ENCODE data around the gene TNRC6A. TPM values are rescaled to one million over a fixed set of nuclear protein-coding genes. Genes with fewer than 3 reads are reported as not detected.

TNRC6A gene
- total RNA-seq, 6 donors from 2014 or later, result 35.2 to 152 (median 65.3) TPM

DNA sequence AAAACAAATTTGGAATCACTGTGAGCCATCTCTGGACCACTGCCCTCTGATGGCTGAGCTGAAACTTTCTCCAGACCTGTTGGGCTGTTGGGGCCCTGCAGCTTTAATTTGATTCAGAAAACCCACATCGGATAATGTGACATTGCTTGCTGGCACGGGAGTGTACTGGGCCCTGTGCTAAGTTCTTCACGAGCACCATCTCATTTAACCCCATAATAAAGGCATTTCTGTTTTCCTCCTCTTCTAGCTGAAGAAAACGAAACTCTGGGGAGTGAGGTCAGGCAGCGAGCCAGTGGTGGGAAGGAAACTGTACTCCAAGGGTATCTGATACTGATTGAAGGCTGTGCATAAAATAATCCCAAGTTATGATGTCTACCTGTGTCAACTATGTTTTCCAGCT, 34.5 kb upstream of the TNRC6A start:
- Histone ChIP-seq H3K27ac (no peak overlapping the region), H3K9me3 (no peaks in the 10 kb centered on the region), H3K27me3 (no peaks in the 10 kb centered on the region), H3K4me1 (no peaks in the 10 kb centered on the region), H3K36me3 (no peaks in the 10 kb centered on the region), H3K4me3 (no peak overlapping the region)
- TF ChIP-seq POLR2AphosphoS5 (IDR thresholded peaks at IDR 0.05), result no peak
- TF ChIP-seq POLR2A (IDR thresholded peaks at IDR 0.05), result no peak
- TF ChIP-seq, protein P1, sequence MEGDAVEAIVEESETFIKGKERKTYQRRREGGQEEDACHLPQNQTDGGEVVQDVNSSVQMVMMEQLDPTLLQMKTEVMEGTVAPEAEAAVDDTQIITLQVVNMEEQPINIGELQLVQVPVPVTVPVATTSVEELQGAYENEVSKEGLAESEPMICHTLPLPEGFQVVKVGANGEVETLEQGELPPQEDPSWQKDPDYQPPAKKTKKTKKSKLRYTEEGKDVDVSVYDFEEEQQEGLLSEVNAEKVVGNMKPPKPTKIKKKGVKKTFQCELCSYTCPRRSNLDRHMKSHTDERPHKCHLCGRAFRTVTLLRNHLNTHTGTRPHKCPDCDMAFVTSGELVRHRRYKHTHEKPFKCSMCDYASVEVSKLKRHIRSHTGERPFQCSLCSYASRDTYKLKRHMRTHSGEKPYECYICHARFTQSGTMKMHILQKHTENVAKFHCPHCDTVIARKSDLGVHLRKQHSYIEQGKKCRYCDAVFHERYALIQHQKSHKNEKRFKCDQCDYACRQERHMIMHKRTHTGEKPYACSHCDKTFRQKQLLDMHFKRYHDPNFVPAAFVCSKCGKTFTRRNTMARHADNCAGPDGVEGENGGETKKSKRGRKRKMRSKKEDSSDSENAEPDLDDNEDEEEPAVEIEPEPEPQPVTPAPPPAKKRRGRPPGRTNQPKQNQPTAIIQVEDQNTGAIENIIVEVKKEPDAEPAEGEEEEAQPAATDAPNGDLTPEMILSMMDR (IDR thresholded peaks at IDR 0.05), result no peak
- no peak for TF ChIP-seq EP300 (IDR thresholded peaks at IDR 0.05)
- WGBS, 2 donors, result 58 to 60% methylated on average over 5 of the region's 5 CpGs
- ATAC-seq (ENCODE audit: low FRiP score in 2 of 2) (no peak), DNase-seq (no peak)

DNA sequence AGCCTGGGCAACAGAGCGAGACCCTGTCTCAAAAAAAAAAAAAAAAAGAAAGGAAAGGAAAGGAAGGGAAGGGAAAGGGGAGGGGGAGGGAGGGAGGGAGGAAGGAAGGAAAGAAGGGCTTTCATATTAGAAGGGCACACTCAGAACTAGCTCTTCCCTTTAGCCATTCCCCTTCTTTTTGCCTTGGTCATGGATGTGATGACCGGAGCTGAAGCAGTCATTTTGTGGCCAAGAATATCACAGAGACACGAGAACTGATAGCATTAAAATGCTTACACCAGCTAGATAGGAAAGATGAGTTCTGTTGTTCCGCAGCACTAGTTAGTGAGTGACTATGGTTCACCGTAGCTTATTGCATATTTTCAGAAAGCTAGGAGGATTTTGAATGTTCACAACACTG, 32.8 kb upstream of the TNRC6A start:
- no peak for DNase-seq
- TF ChIP-seq POLR2A (IDR thresholded peaks at IDR 0.05) (no peak), POLR2AphosphoS5 (IDR thresholded peaks at IDR 0.05) (no peak), EP300 (IDR thresholded peaks at IDR 0.05) (no peak)
- TF ChIP-seq, protein P1 (IDR thresholded peaks at IDR 0.05), result no peak
- Histone ChIP-seq H3K36me3 (no peaks in the 10 kb centered on the region), H3K4me1 (peaks cover 0 to 6% (median 2%) of the 10 kb centered on the region in 4 donors), H3K27ac (no peak overlapping the region), H3K27me3 (no peaks in the 10 kb centered on the region), H3K4me3 (no peak overlapping the region), H3K9me3 (no peaks in the 10 kb centered on the region)
- no peak for ATAC-seq (ENCODE audit: low FRiP score in 2 of 2)
- 96 to 97% methylated on average over 5 of the region's 5 CpGs for WGBS, 2 donors

DNA sequence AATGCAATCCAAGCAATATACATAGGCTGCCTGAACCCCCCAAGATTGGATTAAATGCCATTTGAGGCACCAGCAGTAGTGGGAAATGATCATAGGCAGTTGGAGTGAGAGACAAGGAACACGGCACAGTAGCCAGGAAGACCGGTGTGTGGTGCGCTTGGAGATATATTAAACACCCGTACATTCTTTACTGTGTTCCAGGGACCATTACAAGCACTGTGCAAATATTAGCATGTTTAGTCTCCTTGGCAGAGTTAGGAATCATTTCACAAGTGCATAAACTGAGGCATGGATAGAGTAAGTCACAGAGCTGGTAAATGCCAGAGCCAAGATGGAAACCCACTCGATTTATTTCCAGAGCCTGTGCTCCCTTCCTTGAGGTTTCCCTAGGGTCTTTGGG, 31.1 kb upstream of the TNRC6A start:
- TF ChIP-seq POLR2AphosphoS5 (IDR thresholded peaks at IDR 0.05), result no peak
- no peak for TF ChIP-seq POLR2A (IDR thresholded peaks at IDR 0.05)
- TF ChIP-seq, protein P1 (IDR thresholded peaks at IDR 0.05), result no peak
- TF ChIP-seq EP300 (IDR thresholded peaks at IDR 0.05), result no peak
- ATAC-seq (ENCODE audit: low FRiP score in 2 of 2) (no peak), DNase-seq (no peak)
- Histone ChIP-seq H3K27me3 (no peaks in the 10 kb centered on the region), H3K36me3 (no peaks in the 10 kb centered on the region), H3K9me3 (no peaks in the 10 kb centered on the region), H3K4me1 (peaks cover 0 to 6% (median 3%) of the 10 kb centered on the region in 4 donors), H3K4me3 (no peak overlapping the region), H3K27ac (no peak overlapping the region)
- WGBS, 2 donors, result 67 to 74% methylated on average over 5 of the region's 5 CpGs

DNA sequence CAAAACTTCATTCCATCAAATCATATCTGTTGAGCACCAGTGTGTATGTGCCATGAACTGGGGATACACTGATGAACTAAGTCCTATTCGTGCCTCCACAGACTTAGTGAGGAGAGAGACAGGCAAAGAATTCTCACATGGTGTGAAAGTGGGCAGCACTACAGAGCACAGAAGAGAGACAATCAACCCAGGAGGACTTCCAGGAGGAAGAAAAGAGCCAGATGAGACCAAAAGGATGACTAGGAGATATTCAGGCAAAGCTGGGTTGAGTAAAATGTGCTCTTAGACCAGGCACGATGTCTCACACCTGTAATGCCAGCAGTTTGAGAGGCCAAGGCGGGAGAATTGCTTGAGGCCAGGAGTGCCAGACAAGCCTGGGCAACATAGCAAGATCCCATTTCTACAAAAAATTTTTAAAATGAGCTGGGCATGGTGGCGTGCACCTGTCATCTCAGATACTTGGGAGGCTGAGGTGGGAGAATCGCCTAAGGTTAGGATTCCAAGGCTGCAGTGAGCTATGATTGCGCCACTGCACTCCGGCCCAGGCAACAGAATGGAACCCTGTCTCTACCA, 30.2 kb upstream of the TNRC6A start:
- peaks cover 0 to 6% (median 3%) of the 10 kb centered on the region in 4 donors for H3K4me1 ChIP-seq
- no peaks in the 10 kb centered on the region for H3K9me3 ChIP-seq
- H3K36me3 ChIP-seq, result no peaks in the 10 kb centered on the region
- WGBS, 2 donors, result 91 to 95% methylated on average over 7 of the region's 7 CpGs
- H3K4me3 ChIP-seq, result no peak overlapping the region
- H3K27ac ChIP-seq, result no peak overlapping the region
- H3K27me3 ChIP-seq, result no peaks in the 10 kb centered on the region
- DNase-seq, result no peak
- ATAC-seq (ENCODE audit: low FRiP score in 2 of 2), result no peak
- TF ChIP-seq, protein P1 (IDR thresholded peaks at IDR 0.05), result no peak
- TF ChIP-seq POLR2AphosphoS5 (IDR thresholded peaks at IDR 0.05) (no peak), POLR2A (IDR thresholded peaks at IDR 0.05) (no peak), EP300 (IDR thresholded peaks at IDR 0.05) (no peak)

Measured in upper lobe of left lung (tissue), 6 donors.